Central memory CD4-positive, alpha-beta T cell (primary cell): Measurements from ENCODE around the gene GPR18.
A peak's percentile ranks its signal among the peaks of the same experiment; 100 is the strongest.
"Not testable (repeated sequence)": the region's sequence is repeated elsewhere in the genome, so short reads cannot be mapped to it uniquely, and the experiment has no call there.

ENCODE experiments used
- DNase-seq: peaks from one replicate; pipeline ENCODE4 v3.0.0; 2022

The GPR18 gene

DNA sequence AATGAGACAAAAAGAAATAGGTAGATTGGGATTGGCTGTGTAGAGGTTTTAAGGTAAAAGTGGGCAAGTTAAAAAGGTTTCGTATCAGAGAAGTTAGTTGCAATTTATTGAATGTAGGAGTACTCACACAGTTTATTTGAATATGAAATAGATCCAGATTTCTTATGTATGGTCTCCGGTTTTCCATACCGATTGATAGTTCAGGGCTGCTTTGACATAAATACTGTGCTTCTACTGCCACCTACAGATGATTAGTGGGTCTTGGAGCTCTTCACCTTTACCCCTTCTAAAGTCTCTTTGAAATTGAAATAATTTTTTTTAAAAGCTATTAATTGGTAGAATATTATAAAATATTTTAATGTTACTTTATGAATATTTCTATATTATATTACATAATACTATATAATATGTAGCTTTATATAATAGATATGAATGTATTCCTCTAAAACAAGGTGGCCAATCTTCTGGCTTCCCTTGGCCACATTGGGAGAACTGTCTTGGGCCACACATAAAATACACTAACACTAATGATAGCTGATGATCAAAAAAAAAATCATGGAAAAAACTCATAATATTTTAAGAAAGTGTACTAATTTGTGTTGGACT is 7.7 kb upstream of the GPR18 start:
- peak; percentile 65 for DNase-seq

DNA sequence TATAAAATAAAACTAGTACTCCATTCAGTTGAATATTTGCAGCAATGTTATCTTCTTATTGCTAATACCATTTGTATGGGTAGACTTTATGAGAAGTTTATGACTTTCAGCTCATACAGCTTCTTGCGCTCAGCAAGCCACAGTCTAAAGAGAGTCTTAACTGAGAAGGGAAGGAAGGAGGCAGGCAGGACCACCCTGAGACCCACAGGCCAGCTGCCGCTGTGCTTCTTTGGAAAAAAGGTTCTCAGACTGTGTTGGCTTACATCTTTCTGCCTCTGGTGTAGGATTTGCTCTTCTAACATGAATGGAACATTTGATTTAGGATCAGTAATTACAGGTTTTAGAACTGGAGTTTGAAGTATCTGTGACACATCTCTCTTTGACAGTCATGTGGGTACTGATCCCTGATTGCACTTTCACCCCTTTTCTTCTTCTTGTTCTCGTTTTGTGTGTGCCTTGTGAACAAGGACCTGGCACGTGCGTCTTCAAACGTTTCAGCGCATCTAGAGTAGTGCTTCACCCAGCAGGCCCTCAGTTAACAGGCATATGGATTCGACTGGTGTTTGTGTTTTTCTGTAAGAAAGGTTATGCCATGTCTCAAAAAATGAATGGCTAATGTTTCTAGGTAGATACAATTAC is 7.1 kb upstream of the GPR18 start:
- DNase-seq: no peak

DNA sequence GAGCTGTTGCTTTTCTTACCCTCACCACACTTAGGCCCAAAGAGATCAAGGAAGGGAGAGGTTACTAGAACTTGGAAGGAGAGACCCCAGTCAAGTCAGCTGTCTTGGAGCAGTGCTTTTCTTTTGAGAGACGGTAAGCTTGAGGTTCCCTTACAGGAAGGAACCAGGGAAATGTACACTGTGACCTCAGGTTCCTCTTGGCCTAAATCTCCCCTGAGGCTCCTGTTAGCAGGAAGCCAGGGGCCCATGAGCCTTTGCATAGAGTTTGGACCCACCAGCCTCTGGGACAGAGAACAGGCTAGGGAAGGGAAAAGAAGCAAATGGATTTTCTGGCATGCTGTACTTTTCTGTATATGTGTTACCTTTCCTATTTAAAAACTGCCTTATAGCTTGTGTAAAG is 5.9 kb upstream of the GPR18 start:
- DNase-seq: no peak

DNA sequence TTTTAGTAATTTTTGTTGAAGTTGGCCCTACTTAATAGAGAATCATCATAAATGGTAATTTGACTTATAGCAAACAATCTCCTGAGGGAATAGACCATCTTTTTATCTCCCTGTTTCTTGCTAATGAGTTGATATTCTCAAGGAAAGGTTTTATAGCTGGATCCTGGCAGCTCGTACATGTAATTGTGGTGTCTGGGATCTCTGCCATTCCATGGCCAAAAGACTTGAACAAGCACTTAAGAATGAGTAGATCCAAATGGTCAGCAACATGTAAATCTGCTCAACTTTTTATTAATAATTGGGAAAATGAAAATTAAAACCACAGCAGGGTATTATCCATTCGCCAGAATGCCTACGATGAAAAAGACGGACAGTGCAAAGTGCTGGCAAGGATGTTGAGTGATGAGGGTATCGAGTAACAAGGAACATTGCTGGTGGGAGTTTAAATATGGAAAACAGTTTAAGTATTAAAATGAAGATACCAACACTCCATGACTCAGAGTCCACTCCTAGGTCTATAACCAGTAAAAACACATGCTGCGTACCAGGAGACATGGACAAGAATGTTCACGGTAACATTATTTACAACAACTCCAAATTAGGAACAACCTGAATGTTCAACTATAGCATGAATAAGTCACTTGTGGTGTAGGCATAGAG is 5.1 kb upstream of the GPR18 start:
- no peak for DNase-seq

GRCh38 chr13:99261059-99261458 is 2.9 kb upstream of the GPR18 start:
- DNase-seq: no peak

GRCh38 chr13:99260216-99260615 is 2.0 kb upstream of the GPR18 start:
- DNase-seq: no peak

- DNase-seq: peak; percentile 57
Measured at GRCh38 chr13:99258946-99259345, 767 bp upstream of the GPR18 start.

- DNase-seq: no peak
Measured at GRCh38 chr13:99257291-99257690, 888 bp downstream of the GPR18 start.

DNA sequence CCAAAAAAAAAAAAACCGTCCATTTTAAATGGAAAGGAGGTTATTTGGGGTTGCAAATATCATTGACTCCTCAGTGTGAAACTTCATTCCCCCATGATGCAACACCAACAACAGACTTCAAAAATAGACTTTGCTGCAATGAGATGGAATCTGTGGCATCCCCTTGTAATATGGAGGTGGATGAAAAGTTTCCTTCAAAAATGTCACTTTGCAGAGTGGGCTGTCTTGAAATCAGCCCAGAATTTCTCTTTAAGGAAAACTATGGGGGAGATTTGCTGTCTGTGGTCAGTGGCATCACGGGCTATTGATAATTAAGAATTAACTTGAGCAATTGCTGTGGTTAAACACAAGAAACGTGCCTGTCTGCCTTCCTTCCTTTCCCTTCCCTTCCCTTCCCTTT is 1.5 kb downstream of the GPR18 start:
- DNase-seq: no peak

- no peak for DNase-seq
Measured at GRCh38 chr13:99256283-99256682, 1.9 kb downstream of the GPR18 start.

DNA sequence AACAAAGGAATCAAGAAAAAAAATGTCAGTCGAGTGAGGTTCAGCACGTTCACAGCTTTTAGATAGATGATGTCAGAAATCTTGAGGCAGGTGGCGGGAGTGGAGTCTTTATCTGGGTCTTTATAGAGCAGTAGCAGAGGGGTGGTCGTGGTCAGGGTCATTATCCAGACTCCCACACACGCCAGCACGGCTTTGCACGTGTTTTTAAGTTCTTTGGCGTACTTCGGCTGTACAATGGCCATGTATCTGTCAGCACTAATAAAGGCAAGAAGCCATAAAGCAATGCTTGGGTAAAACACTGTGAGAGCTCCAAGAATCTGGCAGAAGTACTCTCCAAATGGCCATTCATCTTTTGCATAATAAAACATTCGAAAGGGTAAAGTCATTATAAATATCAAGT is 2.9 kb downstream of the GPR18 start:
- no peak for DNase-seq

DNA sequence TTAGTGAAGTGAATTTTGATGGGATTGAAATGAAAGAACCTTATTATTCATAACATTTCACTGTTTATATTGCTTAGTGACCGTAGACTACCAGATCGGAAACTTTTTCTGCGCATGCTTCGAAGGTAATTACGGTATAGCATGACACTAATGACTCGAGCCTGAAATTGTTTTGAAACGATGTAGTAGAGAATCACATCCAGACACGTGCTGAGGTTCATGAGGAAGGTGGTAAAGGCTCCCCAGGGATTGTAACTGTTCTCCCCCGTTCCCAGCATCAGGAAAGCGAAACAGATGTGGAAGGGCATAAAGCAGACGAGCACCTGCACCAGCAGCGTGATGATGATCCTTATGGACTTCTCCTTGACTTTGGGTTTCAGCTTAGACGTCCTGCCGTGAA is 3.3 kb downstream of the GPR18 start:
- no peak for DNase-seq

DNA sequence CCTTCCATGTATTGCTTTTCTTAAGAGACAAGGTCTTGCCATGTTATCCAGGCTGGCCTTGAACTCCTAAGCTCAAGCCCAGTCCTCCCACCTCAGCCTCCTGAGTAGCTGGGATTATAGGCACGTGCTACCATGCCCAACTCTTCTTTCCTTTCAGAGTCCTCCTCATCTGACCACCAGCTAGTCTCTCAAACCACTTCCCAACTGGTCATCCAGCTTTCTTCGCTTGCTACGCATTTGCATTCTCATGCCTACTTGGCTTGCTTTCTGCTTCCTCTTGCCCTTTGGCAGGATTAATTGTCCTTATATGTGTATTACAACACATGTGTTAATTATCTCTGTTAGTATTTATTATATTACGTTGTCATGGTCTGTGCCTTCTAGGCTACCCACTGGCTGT is 6.3 kb downstream of the GPR18 start:
- DNase-seq: no peak

DNA sequence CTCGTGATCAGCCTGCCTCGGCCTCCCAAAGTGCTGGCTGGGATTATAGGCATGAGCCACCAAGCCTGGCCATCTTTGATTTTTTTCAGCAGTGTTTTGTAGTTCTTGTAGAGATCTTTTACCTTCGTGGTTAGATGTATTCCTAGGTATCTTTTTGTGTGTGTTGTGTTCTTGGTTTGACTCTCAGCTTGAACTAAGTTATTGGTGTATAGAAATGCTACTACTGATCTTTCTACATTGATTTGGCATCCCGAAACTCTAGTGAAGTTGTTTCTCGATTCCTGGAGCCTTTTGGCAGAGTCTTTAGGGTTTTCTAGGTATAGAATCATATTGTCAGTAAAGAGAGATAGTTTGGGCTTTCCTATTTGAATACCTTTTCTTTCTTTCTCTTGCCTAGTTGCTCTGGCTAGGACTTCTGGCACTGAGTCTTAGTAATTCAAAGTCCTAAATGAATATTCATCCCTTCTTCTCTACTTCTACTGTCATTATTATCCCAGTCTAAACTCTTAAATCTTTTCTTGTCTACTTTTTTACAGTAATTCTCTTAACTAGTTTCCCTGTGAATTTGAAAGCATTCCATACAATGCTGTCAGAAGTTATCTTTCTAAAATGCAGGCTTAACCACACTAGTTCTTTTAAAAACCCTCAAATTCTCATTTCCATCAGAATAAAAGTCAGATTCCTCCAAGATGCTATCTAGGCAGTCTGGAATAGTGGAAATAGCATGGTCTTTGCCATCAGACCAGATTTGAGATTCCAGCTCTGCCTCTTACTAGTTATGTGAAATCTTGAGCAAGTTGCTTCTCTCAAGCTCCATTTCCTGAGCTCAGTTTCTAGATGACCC is 7.0 kb downstream of the GPR18 start:
- no peak for DNase-seq

- DNase-seq: not testable (repeated sequence)
Measured at GRCh38 chr13:99249606-99250005, 8.6 kb downstream of the GPR18 start.

DNA sequence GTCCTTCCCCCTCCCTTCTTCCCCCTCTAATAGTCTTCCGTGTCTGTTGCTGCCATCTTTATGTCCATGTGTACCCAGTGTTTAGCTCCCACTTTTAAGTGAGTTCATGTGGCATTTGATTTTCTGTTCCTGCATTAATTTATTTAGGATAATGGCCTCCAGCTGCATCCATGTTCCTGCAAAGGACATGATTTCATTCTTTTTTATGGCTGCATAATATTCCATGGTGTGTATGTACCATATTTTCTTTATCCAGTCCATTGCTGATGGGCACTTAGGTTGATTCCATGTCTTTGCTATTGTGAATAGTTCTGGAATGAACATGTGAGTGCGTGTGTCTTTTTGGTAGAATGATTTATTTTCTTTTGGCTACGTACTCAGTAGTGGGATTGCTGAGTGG is 9.0 kb downstream of the GPR18 start:
- DNase-seq: not testable (repeated sequence)

DNA sequence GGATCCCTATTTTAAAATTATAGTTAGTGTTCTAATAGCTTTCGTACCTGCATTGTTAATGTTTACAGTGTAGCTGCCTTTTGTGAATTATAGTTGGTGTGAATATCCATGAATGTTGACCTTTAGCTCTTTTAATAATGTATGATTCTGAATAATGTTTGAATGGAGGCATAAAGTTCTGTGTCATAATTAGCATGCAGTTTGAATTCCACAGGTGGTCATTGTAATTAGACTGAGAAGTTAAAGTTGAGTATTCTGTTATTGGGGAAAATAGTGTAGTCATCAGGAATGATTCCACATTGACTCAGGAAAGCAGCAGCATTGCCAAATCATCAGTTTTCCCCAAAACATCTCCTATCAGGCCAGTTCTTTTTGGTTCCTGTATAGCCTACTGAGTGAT is 12.1 kb downstream of the GPR18 start:
- DNase-seq: no peak

DNA sequence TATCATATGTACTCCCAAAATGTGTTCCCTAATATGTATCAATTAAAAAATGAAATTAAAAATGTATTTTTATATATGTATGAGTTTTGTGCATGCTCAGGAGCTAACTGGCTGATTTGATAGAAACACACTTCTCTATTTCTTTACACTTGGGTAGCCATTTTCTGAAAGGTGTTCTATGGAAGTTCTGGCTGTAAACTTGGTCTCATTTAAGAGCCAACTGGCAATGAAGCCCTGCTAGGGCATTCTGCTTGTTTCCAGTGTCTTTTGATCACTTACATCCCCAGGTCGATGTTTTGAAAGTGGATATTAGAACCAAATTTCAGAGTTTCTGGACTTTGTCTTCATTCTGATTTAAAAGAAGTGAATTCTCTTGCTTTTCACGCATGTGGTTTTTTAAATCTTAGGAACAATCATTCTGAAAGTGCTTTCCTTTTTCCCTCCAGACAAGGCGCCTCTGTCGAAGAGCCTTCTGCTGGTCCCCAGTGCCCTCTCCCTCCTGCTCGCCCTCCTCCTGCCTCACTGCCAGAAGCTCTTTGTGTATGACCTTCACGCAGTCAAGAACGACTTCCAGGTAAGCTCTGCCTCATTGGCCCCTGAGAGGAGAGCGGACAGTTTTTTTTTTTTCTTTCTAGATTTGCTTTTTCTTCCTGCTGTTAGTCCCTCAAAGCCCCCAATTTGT is 20.1 kb downstream of the GPR18 start:
- peak; percentile 34 for DNase-seq

- DNase-seq: no peak
Measured at GRCh38 chr13:99231721-99232120, 26.5 kb downstream of the GPR18 start.

- no peak for DNase-seq
Measured at GRCh38 chr13:99230991-99231390, 27.2 kb downstream of the GPR18 start.

- not testable (repeated sequence) for DNase-seq
Measured at GRCh38 chr13:99230588-99230987, 27.6 kb downstream of the GPR18 start.

DNA sequence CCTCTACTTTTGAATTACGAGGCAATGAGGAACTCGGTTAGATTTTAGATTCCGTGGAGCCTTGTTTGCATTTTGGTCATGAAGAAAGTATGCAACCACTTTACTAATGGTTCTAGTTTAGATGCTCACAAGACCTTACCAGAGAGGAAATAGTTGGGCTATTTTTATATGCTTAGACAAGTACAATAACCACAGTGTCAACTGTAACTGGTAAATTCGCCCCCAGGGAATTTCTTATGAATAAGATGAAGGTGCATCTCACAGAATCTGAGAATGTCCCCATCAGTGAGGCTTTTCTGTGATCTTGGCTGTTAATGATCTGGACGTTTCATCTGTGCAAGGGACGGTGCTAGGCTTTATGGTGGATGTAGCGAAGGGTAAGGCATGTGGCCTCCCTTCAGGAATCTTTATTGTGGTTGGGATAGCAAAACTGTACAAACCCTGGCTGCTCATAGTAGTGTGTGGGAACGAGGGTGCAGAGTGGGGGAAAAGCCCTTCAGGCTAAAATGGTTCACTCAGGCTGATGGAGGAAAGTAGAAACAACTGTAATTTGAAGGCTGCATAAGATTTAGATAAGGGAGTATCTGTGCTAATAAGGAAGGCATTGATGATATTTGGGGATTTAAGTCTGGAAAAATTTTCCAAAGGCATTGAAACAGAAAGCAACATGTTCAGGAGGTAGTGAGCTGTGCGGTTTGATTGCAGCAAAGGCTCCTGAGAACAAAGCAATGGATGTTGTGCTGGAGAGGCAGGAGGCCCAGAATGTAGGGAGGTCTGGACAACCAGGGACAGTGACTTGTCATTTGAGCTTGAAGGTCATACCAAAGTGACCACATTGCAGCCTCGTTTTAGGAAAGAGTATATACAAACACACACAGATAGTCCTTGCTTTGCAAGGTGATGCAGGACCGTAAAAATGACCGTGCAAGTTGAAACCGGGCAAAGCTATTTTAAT is 29.2 kb downstream of the GPR18 start:
- no peak for DNase-seq
